ENCODE data around the gene TIFAB.

DNA sequence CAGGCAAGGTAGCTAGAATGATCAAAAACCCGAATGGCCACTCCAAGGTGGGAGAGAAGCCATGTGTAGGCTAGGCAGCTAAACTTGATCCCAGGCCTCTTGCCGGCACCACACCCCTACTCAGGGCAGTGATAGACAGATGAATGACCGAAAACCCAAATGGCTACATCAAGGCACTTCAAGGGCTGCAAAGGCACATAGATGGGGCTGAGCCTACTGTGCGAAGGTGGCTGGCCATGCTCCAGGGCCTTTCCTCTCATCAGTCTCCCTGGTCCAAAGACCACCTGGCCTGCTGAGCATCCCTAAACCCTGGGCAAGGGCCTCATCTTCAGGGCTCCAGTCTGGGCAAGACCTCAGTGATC lies 3.7 kb upstream of the TIFAB start:
- no peak for TF ChIP-seq GATA2 (IDR thresholded peaks at IDR 0.05; ENCODE audit: low read depth, low read length)
- TF ChIP-seq GATA3 (IDR thresholded peaks at IDR 0.05; ENCODE audit: low read depth, low read length): no peak
